Neuronal stem cell (in vitro differentiated cells): ENCODE measurements around the gene AUTS2.
A peak's percentile ranks its signal among the peaks of the same experiment; 100 is the strongest.

ENCODE experiments used
- DNase-seq: peaks from one replicate; pipeline ENCODE4 v3.0.0-alpha.2; 2013; ENCODE audit warnings: low spot score
- H2AFZ ChIP-seq: one replicate; pipeline ENCODE4 v1.6.1; 2013; ENCODE audit warnings: mild to moderate bottlenecking, low read length, inconsistent platforms
- H2AK5ac ChIP-seq: 2 replicates; pipeline ENCODE4 v1.6.1; 2013; ENCODE audit warnings: low read depth, mild to moderate bottlenecking, inconsistent platforms, low read length, moderate library complexity, mixed read lengths
- H2BK120ac ChIP-seq: 2 replicates; pipeline ENCODE4 v1.6.1; 2013; ENCODE audit warnings: low read depth, mild to moderate bottlenecking, inconsistent platforms, low read length, moderate library complexity, mixed read lengths
- H2BK12ac ChIP-seq: one replicate; pipeline ENCODE4 v1.6.1; 2013; ENCODE audit warnings: low read length, inconsistent platforms
- H2BK15ac ChIP-seq: 2 replicates; pipeline ENCODE4 v1.6.1; 2013; ENCODE audit warnings: mild to moderate bottlenecking, low read length, inconsistent platforms, mixed read lengths
- H2BK5ac ChIP-seq: one replicate; pipeline ENCODE4 v1.6.1; 2013; ENCODE audit warnings: inconsistent platforms, mild to moderate bottlenecking, low read length, moderate library complexity
- H3K14ac ChIP-seq: one replicate; pipeline ENCODE4 v1.6.1; 2013; ENCODE audit warnings: low read length, inconsistent platforms
- H3K18ac ChIP-seq: 2 replicates; pipeline ENCODE4 v1.6.1; 2013; ENCODE audit warnings: low read length, inconsistent platforms
- H3K23ac ChIP-seq: 2 replicates; pipeline ENCODE4 v1.6.1; 2013; ENCODE audit warnings: low read depth, mild to moderate bottlenecking, mixed read lengths, low read length, inconsistent platforms; ENCODE audit not compliant: poor library complexity
- H3K27ac ChIP-seq: replicated peaks from 3 replicates; pipeline ENCODE4 v1.5.1; 2013; ENCODE audit warnings: low read length, inconsistent platforms
- H3K27me3 ChIP-seq, 3 experiments: 2 replicates each; pipeline ENCODE4 v1.6.1; 2013; ENCODE audit warnings: low read length in 3 of 3, mild to moderate bottlenecking in 2 of 3, inconsistent platforms in 1 of 3, low read depth in 1 of 3, mixed read lengths in 1 of 3, moderate library complexity in 1 of 3; ENCODE audit not compliant: control insufficient read depth in 3 of 3, insufficient read depth in 3 of 3
- H3K36me3 ChIP-seq, 2 donors: replicated peaks in 1 of 2; 2 replicates each; pipeline ENCODE4 v1.6.1; 2013; ENCODE audit warnings: low read length in 2 of 2; ENCODE audit not compliant: control insufficient read depth in 2 of 2, insufficient read depth in 2 of 2
- H3K4ac ChIP-seq: 2 replicates; pipeline ENCODE4 v1.6.1; 2013; ENCODE audit warnings: inconsistent platforms, mild to moderate bottlenecking, low read length, moderate library complexity
- H3K4me1 ChIP-seq, 2 donors: 1 replicate in 1 of 2; 2 replicates in 1 of 2; pipeline ENCODE4 v1.6.1; 2013; ENCODE audit warnings: low read length in 2 of 2, low read depth in 1 of 2; ENCODE audit not compliant: control insufficient read depth in 2 of 2, insufficient read depth in 1 of 2
- H3K4me2 ChIP-seq: one replicate; pipeline ENCODE4 v1.6.1; 2013; ENCODE audit warnings: mild to moderate bottlenecking, low read length, inconsistent platforms; ENCODE audit not compliant: insufficient read depth, poor library complexity, severe bottlenecking
- H3K4me3 ChIP-seq, 2 donors: 2 replicates each; pipeline ENCODE4 v1.5.1; 2013; ENCODE audit warnings: low read length in 2 of 2, mild to moderate bottlenecking in 2 of 2, inconsistent platforms in 1 of 2, moderate library complexity in 1 of 2
- H3K79me1 ChIP-seq: one replicate; pipeline ENCODE4 v1.6.1; 2013; ENCODE audit warnings: low read depth, mild to moderate bottlenecking, inconsistent platforms, low read length, moderate library complexity
- H3K9ac ChIP-seq: one replicate; pipeline ENCODE4 v1.6.1; 2013; ENCODE audit warnings: mild to moderate bottlenecking, low read depth, low read length, inconsistent platforms; ENCODE audit not compliant: poor library complexity
- H3K9me3 ChIP-seq, 2 donors: replicated peaks in 1 of 2; 2 replicates each; pipeline versions ENCODE3 to v1.6.1; 2013; ENCODE audit warnings: low read length in 2 of 2, mild to moderate bottlenecking in 2 of 2, inconsistent platforms in 1 of 2, low read depth in 1 of 2, mixed read lengths in 1 of 2, moderate library complexity in 1 of 2; ENCODE audit not compliant: control insufficient read depth in 2 of 2, insufficient read depth in 1 of 2
- H4K8ac ChIP-seq: one replicate; pipeline ENCODE4 v1.6.1; 2013; ENCODE audit warnings: low read depth, mild to moderate bottlenecking, inconsistent platforms, low read length, moderate library complexity
- H4K91ac ChIP-seq: one replicate; pipeline ENCODE4 v1.6.1; 2013; ENCODE audit warnings: low read length, low read depth, mild to moderate bottlenecking, inconsistent platforms; ENCODE audit not compliant: poor library complexity
- WGBS, 2 donors: extraction: QIAGEN DNeasy Blood & Tissue Kit; methylation state at CpG; one replicate each; pipeline ENCODE4 v1.1.7; 2013; ENCODE audit warnings: missing lambda C conversion rate in 2 of 2, mixed read lengths in 1 of 2; ENCODE audit not compliant: insufficient read length in 2 of 2, insufficient replicate concordance in 1 of 2; ENCODE audit errors: extremely low coverage in 2 of 2; 5-methylcytosine and 5-hydroxymethylcytosine counted together

Gene AUTS2

DNA sequence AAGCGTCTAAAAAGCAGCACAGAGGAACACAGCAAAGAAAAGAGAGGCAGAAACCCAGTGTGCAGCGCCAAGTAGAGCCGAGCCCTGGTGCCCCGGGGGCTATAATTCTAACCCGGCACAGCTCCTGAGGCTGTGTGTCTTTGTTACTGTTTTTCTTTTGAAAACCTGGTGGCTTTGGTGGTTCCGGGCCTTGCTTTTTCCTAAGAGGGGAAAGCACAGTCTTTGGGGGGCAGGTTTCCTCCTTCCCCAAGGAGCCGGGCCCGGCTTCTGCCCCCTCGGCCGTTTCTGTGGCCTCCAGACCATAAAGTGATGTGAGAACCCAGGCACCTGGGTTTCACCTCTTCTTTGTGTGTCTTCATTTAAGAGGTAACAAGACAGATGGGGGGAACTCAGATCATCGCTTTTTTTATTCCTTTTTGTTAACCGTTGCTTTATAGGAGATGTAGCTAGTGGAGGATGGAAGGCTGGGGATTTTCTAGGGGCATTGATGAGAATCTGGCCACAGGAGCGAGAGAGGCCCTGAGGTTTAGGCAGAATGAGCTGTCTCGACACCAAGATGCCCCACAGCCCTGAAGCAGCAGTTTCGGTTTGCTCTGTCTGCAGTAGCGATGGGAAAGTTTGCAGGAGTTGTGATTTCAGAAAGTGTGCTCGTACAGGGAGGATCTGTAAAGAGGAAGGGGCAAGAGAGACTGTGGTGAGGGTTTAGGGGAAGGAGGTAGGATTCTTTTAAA, 1165.9 kb downstream of the AUTS2 start:
- Histone ChIP-seq H3K79me1 (no peaks in the 10 kb centered on the region), H4K91ac (no peak overlapping the region), H4K8ac (no peak overlapping the region), H3K18ac (no peak overlapping the region), H3K27ac (no peak overlapping the region), H3K36me3 (peaks cover 9 to 91% of the 10 kb centered on the region in 2 donors), H3K9me3 (peaks cover 0 to 2% of the 10 kb centered on the region in 2 donors), H2BK5ac (no peak overlapping the region), H3K14ac (no peak overlapping the region), H3K4me3 (no peak overlapping the region), H3K27me3 (no peaks in the 10 kb centered on the region), H3K9ac (no peak overlapping the region), H3K4ac (no peak overlapping the region), H2BK120ac (no peak overlapping the region), H2AK5ac (no peak overlapping the region), H2BK12ac (no peak overlapping the region), H3K4me1 (peaks cover 0 to 3% of the 10 kb centered on the region in 2 donors), H3K4me2 (no peak overlapping the region), H2BK15ac (no peak overlapping the region), H3K23ac (no peak overlapping the region), H2AFZ (no peak overlapping the region)
- WGBS, 2 donors, result no CpG with 5 or more reads among the region's 17 CpGs
- no peak for DNase-seq

DNA sequence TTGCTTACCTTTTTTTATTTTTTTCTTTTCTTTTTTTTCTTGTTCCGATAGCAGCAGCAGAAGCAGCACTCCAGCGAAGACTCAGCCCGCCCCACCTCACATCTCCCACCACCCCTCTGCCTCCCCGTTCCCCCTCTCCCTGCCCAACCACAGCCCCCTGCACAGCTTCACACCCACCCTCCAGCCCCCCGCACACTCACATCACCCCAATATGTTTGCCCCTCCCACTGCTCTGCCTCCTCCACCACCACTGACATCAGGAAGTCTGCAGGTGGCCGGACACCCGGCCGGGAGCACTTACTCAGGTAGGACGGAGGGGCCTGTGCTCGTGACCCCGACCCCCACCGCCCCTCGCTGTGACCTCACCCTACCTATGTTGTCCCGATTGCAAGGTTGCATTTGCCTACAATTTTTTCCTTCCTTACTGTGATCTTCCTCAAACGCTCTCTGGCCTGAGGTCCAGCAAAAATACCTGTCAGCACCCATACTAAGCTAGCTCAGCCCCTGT, 1166.5 kb downstream of the AUTS2 start:
- Histone ChIP-seq H3K27me3 (no peaks in the 10 kb centered on the region), H2AFZ (no peak overlapping the region), H2BK5ac (no peak overlapping the region), H3K27ac (no peak overlapping the region), H3K4ac (no peak overlapping the region), H3K18ac (no peak overlapping the region), H2BK12ac (no peak overlapping the region), H3K23ac (no peak overlapping the region), H4K91ac (no peak overlapping the region), H3K14ac (no peak overlapping the region), H3K36me3 (peaks cover 9 to 91% of the 10 kb centered on the region in 2 donors), H3K4me3 (no peak overlapping the region), H3K79me1 (no peaks in the 10 kb centered on the region), H3K9me3 (no peaks in the 10 kb centered on the region), H2BK15ac (no peak overlapping the region), H3K9ac (no peak overlapping the region), H3K4me1 (peaks cover 0 to 3% of the 10 kb centered on the region in 2 donors), H2AK5ac (no peak overlapping the region), H4K8ac (no peak overlapping the region), H3K4me2 (no peak overlapping the region), H2BK120ac (no peak overlapping the region)
- DNase-seq, result no peak
- no CpG with 5 or more reads among the region's 15 CpGs for WGBS, 2 donors

DNA sequence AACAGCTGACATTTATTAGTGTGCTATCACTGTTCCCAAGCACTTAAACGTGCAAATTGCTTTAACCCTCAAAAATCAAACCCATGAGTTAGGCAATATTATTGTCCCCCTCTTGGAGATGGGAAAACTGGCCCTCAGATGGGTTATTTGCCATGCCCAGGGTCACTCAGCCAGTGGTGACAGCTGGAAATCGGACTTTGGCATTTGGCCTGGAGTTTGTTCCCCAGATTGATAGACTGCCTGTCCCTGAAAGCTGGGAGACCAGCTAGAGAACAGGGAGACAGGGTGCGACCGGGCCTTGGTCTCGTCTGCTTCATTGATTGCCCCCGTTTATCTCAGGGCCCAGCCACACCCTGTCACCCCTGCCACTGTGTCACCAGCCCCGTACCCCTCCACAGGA, 1167.4 kb downstream of the AUTS2 start:
- Histone ChIP-seq H2BK12ac (no peak overlapping the region), H3K36me3 (peaks cover 9 to 94% of the 10 kb centered on the region in 2 donors), H2BK5ac (no peak overlapping the region), H3K9ac (no peak overlapping the region), H3K14ac (no peak overlapping the region), H3K4me2 (no peak overlapping the region), H3K79me1 (no peaks in the 10 kb centered on the region), H4K8ac (no peak overlapping the region), H3K27me3 (no peaks in the 10 kb centered on the region), H3K4me1 (peaks cover 0 to 1% of the 10 kb centered on the region in 2 donors), H2BK120ac (no peak overlapping the region), H2AFZ (no peak overlapping the region), H3K4ac (no peak overlapping the region), H3K18ac (no peak overlapping the region), H3K4me3 (no peak overlapping the region), H3K27ac (no peak overlapping the region), H2AK5ac (no peak overlapping the region), H3K9me3 (no peaks in the 10 kb centered on the region), H3K23ac (no peak overlapping the region), H2BK15ac (no peak overlapping the region), H4K91ac (no peak overlapping the region)
- no peak for DNase-seq
- WGBS, 2 donors, result no CpG with 5 or more reads among the region's 7 CpGs

DNA sequence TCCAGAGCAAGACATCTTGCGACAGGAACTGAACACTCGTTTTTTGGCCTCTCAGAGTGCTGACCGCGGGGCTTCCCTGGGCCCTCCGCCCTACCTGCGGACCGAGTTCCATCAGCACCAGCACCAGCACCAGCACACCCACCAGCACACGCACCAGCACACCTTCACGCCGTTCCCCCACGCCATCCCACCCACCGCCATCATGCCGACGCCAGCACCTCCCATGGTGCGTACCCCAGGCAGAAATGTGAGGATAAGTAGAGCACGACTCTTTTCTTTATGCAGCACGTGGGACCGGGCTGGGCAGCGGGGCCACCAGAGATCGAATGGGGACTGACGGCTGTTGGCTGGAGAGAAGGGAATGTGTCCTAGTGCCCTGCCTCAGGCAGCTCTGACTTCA, 1167.8 kb downstream of the AUTS2 start:
- no peak for DNase-seq
- no peak overlapping the region for H4K91ac ChIP-seq
- no peaks in the 10 kb centered on the region for H3K4me1 ChIP-seq
- no peak overlapping the region for H2AFZ ChIP-seq
- H4K8ac ChIP-seq, result no peak overlapping the region
- no CpG with 5 or more reads among the region's 21 CpGs for WGBS, 2 donors
- no peak overlapping the region for H3K9ac ChIP-seq
- H3K27me3 ChIP-seq, result no peaks in the 10 kb centered on the region
- H3K4me2 ChIP-seq, result no peak overlapping the region
- H3K23ac ChIP-seq, result no peak overlapping the region
- H3K79me1 ChIP-seq, result no peaks in the 10 kb centered on the region
- H2BK12ac ChIP-seq, result no peak overlapping the region
- H2AK5ac ChIP-seq, result no peak overlapping the region
- H3K14ac ChIP-seq, result no peak overlapping the region
- no peak overlapping the region for H3K18ac ChIP-seq
- no peak overlapping the region for H2BK5ac ChIP-seq
- peak overlapping the region in 1 of 2 donors; percentile 65 for H3K4me3 ChIP-seq
- no peaks in the 10 kb centered on the region for H3K9me3 ChIP-seq
- no peak overlapping the region for H2BK120ac ChIP-seq
- no peak overlapping the region for H2BK15ac ChIP-seq
- no peak overlapping the region for H3K27ac ChIP-seq
- no peak overlapping the region for H3K4ac ChIP-seq
- H3K36me3 ChIP-seq, result peaks cover 9 to 94% of the 10 kb centered on the region in 2 donors
